IgD-negative memory B cell (primary cell): ENCODE results near the gene PRKCB. TPM values are rescaled to one million over a fixed set of nuclear protein-coding genes. Genes with fewer than 3 reads are reported as not detected.
A peak's percentile ranks its signal among the peaks of the same experiment; 100 is the strongest.

Experiments used
- H3K27ac Mint-ChIP-seq, 3 donors: one replicate each; pipeline ENCODE4 v1.8.0; 2020 to 2022; ENCODE audit warnings: mild to moderate bottlenecking in 3 of 3, mixed read lengths in 3 of 3, moderate library complexity in 1 of 3
- H3K27me3 Mint-ChIP-seq: one replicate; pipeline ENCODE4 v1.8.0; 2021; ENCODE audit warnings: mixed read lengths
- H3K36me3 Mint-ChIP-seq: one replicate; pipeline ENCODE4 v1.8.0; 2020; ENCODE audit warnings: mild to moderate bottlenecking, mixed read lengths
- H3K4me1 Mint-ChIP-seq, 3 donors: one replicate each; pipeline ENCODE4 v1.8.0; 2020 to 2022; ENCODE audit warnings: mixed read lengths in 3 of 3, mild to moderate bottlenecking in 1 of 3
- H3K4me3 Mint-ChIP-seq, 4 donors: one replicate each; pipeline ENCODE4 v1.8.0; 2020 to 2022; ENCODE audit warnings: mild to moderate bottlenecking in 4 of 4, mixed read lengths in 4 of 4, moderate library complexity in 3 of 4
- H3K9me3 Mint-ChIP-seq, 3 donors: one replicate each; pipeline ENCODE4 v1.8.0; 2020 to 2021; ENCODE audit warnings: mixed read lengths in 3 of 3, mild to moderate bottlenecking in 1 of 3
- polyA plus RNA-seq: library from polyadenylated mRNA; unstranded; fragments of 300-500 nt; fragmentation: Illumina TruSeq; gene quantifications from one replicate; pipeline ENCODE4 v1.2.3, GENCODE V29; 2021

Gene PRKCB
- polyA plus RNA-seq, 1 donor from 2014 or later, result 181 TPM

- Mint-ChIP-seq H3K27me3 (peaks cover 59% of the 10 kb centered on the region), H3K4me3 (peak overlapping the region in 1 of 4 donors; percentile 29), H3K9me3 (peaks cover 0 to 6% (median 3%) of the 10 kb centered on the region in 3 donors), H3K4me1 (peaks cover 1 to 4% (median 4%) of the 10 kb centered on the region in 3 donors), H3K27ac (no peak overlapping the region), H3K36me3 (no peaks in the 10 kb centered on the region)
Observed at GRCh38 chr16:24257958-24258357, 422.2 kb downstream of the PRKCB start.

DNA sequence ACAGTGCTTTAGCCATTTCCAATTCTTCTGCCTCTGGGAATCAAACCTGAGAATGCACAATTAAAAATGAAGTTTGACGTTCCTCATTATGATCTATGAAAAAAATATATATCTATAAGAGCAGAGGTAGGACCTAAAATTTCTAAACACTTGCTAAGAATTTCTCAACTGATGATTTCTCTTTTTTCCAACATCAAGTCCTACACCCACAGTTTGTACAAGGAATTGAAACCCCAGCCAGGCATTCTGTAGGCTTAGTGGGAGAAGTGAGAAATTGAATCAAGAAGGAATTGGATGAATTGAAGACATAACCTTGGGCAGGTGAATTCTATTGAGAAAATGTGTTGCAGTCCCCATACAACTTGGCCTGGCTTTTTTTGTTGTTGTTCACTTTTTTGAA, 423.0 kb downstream of the PRKCB start:
- peaks cover 0 to 6% (median 3%) of the 10 kb centered on the region in 3 donors for H3K9me3 Mint-ChIP-seq
- H3K27me3 Mint-ChIP-seq, result peaks cover 52% of the 10 kb centered on the region

DNA sequence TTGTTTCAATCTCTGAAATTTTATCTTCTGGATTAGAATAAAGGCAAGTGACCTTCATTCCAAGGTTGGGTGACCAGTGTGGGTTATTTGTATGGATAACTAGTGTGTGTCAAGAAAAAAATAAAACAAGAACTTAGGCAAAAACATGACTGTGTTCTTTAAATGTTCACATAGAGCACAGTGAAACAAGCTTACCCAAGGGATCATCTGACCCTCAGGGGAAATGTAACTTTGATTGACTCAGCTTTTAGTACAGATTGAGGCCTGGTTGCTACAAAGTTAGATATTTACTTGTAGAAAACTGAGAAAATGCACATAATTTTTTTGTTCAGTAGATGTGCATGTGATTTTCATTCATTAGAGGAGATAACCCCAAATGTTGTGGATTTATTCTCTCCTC, 427.0 kb downstream of the PRKCB start:
- Mint-ChIP-seq H3K4me1 (no peaks in the 10 kb centered on the region), H3K9me3 (peaks cover 2 to 11% (median 4%) of the 10 kb centered on the region in 3 donors), H3K36me3 (no peaks in the 10 kb centered on the region), H3K27ac (no peak overlapping the region), H3K4me3 (no peak overlapping the region), H3K27me3 (peaks cover 34% of the 10 kb centered on the region)

More for the DNA sequence above, 423.0 kb downstream of the PRKCB start:
- Mint-ChIP-seq H3K4me1 (peaks cover 0 to 2% (median 0%) of the 10 kb centered on the region in 3 donors), H3K36me3 (no peaks in the 10 kb centered on the region), H3K4me3 (no peak overlapping the region), H3K27ac (no peak overlapping the region)

Other genes with a start within 250 kb of the PRKCB start
- 170 TPM for gene NDUFAB1, start 239.7 kb upstream of the PRKCB start, polyA plus RNA-seq
- gene PALB2, start 194.7 kb upstream of the PRKCB start, polyA plus RNA-seq, result 6.4 TPM
- gene DCTN5, start 194.5 kb upstream of the PRKCB start, polyA plus RNA-seq, result 57.5 TPM
- gene PLK1, start 157.1 kb upstream of the PRKCB start, polyA plus RNA-seq, result 0.53 TPM
- gene ERN2, start 122.8 kb upstream of the PRKCB start, polyA plus RNA-seq, result not detected
- gene CHP2, start 81.0 kb upstream of the PRKCB start, polyA plus RNA-seq, result not detected